ENCODE data around the gene ARTN. TPM values are rescaled to one million over a fixed set of nuclear protein-coding genes. Genes with fewer than 3 reads are reported as not detected.

Gene ARTN
- total and polyA plus RNA-seq, 4 donors: 0.23 to 2.7 (median 1.2) TPM

- Histone ChIP-seq H3K27me3 (ENCODE audit: control insufficient read depth in 3 of 3, insufficient read depth in 3 of 3, low read length in 2 of 3) (peaks cover 0 to 13% (median 8%) of the 10 kb centered on the region in 3 donors), H3K9ac (ENCODE audit: insufficient read depth in 1 of 2, low read length in 2 of 2) (no peak overlapping the region), H3K36me3 (ENCODE audit: control insufficient read depth in 4 of 4, insufficient read depth in 4 of 4, low read length in 4 of 4) (peaks cover 0 to 2% (median 0%) of the 10 kb centered on the region in 4 donors), H3K4me3 (no peak overlapping the region), H3K4me1 (ENCODE audit: control insufficient read depth in 5 of 5, insufficient read depth in 5 of 5, low read length in 5 of 5) (peaks cover 0 to 11% (median 5%) of the 10 kb centered on the region in 5 donors), H3K9me3 (ENCODE audit: control insufficient read depth in 4 of 4, insufficient read depth in 3 of 4, low read length in 3 of 4) (no peaks in the 10 kb centered on the region), H3K27ac (ENCODE audit: low read depth in 1 of 2, low read length in 1 of 2) (no peak overlapping the region)
- DNase-seq: no peak
- WGBS, 2 donors: 89 to 95% methylated on average over 10 of the region's 10 CpGs
- no peak for ATAC-seq (ENCODE audit: insufficient read depth, low FRiP score)
- TF ChIP-seq, protein P1, sequence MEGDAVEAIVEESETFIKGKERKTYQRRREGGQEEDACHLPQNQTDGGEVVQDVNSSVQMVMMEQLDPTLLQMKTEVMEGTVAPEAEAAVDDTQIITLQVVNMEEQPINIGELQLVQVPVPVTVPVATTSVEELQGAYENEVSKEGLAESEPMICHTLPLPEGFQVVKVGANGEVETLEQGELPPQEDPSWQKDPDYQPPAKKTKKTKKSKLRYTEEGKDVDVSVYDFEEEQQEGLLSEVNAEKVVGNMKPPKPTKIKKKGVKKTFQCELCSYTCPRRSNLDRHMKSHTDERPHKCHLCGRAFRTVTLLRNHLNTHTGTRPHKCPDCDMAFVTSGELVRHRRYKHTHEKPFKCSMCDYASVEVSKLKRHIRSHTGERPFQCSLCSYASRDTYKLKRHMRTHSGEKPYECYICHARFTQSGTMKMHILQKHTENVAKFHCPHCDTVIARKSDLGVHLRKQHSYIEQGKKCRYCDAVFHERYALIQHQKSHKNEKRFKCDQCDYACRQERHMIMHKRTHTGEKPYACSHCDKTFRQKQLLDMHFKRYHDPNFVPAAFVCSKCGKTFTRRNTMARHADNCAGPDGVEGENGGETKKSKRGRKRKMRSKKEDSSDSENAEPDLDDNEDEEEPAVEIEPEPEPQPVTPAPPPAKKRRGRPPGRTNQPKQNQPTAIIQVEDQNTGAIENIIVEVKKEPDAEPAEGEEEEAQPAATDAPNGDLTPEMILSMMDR (IDR thresholded peaks at IDR 0.05; ENCODE audit: control extremely low read depth, extremely low read depth): no peak
These were observed 4.8 kb downstream of the ARTN start for GRCh38 chr1:43938383-43938782.

- no peak overlapping the region for H3K27ac ChIP-seq (ENCODE audit: low read depth in 1 of 2, low read length in 1 of 2)
- 73 to 87% methylated on average over 3 of the region's 3 CpGs for WGBS, 2 donors
- peaks cover 0 to 2% (median 0%) of the 10 kb centered on the region in 4 donors for H3K36me3 ChIP-seq (ENCODE audit: control insufficient read depth in 4 of 4, insufficient read depth in 4 of 4, low read length in 4 of 4)
- no peak overlapping the region for H3K9ac ChIP-seq (ENCODE audit: insufficient read depth in 1 of 2, low read length in 2 of 2)
- peaks cover 0 to 11% (median 8%) of the 10 kb centered on the region in 3 donors for H3K27me3 ChIP-seq (ENCODE audit: control insufficient read depth in 3 of 3, insufficient read depth in 3 of 3, low read length in 2 of 3)
- TF ChIP-seq, protein P1 (IDR thresholded peaks at IDR 0.05; ENCODE audit: control extremely low read depth, extremely low read depth): no peak
- DNase-seq (peak; percentile 46 to 71 (median 62)), ATAC-seq (ENCODE audit: insufficient read depth, low FRiP score) (no peak)
- no peaks in the 10 kb centered on the region for H3K9me3 ChIP-seq (ENCODE audit: control insufficient read depth in 4 of 4, insufficient read depth in 3 of 4, low read length in 3 of 4)
- H3K4me3 ChIP-seq: no peak overlapping the region
- H3K4me1 ChIP-seq (ENCODE audit: control insufficient read depth in 5 of 5, insufficient read depth in 5 of 5, low read length in 5 of 5): peaks cover 0 to 5% (median 1%) of the 10 kb centered on the region in 5 donors
These were observed 5.4 kb downstream of the ARTN start for GRCh38 chr1:43938892-43939587.

DNA sequence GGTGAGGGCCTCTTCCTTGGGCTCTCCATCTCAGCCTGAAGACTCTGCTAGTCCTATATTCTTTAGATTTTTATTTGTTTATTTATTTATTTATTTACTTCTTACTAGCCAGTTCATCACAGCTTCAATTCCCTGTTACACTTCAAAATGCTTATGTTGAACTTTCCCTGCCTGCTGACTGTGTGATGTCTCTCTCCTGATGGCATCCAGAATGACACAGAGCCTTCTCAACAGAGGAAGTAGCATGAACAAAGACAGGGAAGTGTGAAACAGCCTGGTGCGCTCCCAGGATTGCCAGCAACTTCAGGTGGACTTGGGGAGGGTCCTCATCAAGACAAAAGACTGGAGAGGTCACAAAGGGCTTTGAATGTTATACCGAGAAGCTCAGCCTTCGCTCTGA is 8.8 kb downstream of the ARTN start:
- TF ChIP-seq, protein P1 (IDR thresholded peaks at IDR 0.05; ENCODE audit: control extremely low read depth, extremely low read depth): no peak
- Histone ChIP-seq H3K9me3 (ENCODE audit: control insufficient read depth in 4 of 4, insufficient read depth in 3 of 4, low read length in 3 of 4) (no peaks in the 10 kb centered on the region), H3K4me1 (ENCODE audit: control insufficient read depth in 5 of 5, insufficient read depth in 5 of 5, low read length in 5 of 5) (peaks cover 3 to 10% (median 4%) of the 10 kb centered on the region in 5 donors), H3K36me3 (ENCODE audit: control insufficient read depth in 4 of 4, insufficient read depth in 4 of 4, low read length in 4 of 4) (no peaks in the 10 kb centered on the region), H3K9ac (ENCODE audit: insufficient read depth in 1 of 2, low read length in 2 of 2) (no peak overlapping the region), H3K27ac (ENCODE audit: low read depth in 1 of 2, low read length in 1 of 2) (no peak overlapping the region), H3K27me3 (ENCODE audit: control insufficient read depth in 3 of 3, insufficient read depth in 3 of 3, low read length in 2 of 3) (peaks cover 0 to 2% (median 0%) of the 10 kb centered on the region in 3 donors), H3K4me3 (no peak overlapping the region)
- DNase-seq: no peak
- 79 to 90% methylated on average over 3 of the region's 3 CpGs for WGBS, 2 donors
- no peak for ATAC-seq (ENCODE audit: insufficient read depth, low FRiP score)

Data from lung (tissue), 12 donors.